GM19240 (cell line): ENCODE measurements around the gene ZFYVE19.
"Not testable (repeated sequence)": the region's sequence is repeated elsewhere in the genome, so short reads cannot be mapped to it uniquely, and the experiment has no call there.

Experiments used
- DNase-seq: peaks from one replicate; pipeline ENCODE4 v3.0.0; 2011; ENCODE audit warnings: low spot score; ENCODE audit not compliant: insufficient read length

The ZFYVE19 gene

DNA sequence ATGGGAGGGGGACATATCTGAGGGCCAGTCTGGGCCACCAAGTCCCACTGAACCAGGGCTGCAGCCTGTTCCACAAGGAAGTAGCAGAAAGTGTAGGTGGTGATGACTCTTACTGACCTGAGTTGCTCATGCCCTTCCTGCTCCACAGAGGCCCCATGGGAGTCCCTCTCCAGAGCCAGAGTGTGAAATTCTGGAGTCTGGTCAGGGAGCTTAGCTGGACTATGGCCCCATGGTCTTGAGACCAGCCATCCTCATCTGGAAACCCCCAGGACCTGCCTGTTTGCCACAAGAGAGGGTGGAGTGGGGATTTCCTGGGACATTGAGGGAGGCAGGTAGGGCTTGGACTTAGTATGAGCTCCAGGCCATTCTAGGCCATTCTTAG lies 39.9 kb downstream of the ZFYVE19 start:
- no peak for DNase-seq

GRCh38 chr15:40847223-40847961 lies 40.5 kb downstream of the ZFYVE19 start:
- DNase-seq, result peak; percentile 71

DNA sequence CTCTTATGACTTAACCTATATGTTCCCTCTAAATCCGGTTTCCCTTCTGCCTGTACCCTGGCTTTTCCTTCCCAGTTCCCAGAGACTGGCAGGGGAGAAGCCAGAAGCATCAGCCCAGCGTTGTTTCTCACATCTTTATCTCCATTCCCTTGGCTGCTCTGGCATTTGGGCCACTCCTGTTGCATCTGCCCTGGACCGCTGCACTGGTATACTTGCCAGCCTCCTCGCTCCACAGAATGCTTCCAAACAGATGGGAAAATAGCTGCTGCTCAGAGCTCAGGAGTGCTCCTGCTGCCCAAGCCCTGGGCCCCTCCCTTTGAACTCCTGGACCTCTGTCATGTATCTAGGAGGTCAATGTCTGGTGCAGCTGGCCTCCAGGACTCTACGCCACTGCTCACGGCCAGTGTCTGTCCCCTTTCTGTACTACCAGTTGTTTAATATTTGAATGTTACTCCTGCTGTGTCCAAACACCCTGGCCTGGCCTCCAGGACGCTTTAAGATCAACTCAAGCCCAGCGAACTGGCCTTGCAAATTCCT lies 43.8 kb downstream of the ZFYVE19 start:
- DNase-seq, result no peak

DNA sequence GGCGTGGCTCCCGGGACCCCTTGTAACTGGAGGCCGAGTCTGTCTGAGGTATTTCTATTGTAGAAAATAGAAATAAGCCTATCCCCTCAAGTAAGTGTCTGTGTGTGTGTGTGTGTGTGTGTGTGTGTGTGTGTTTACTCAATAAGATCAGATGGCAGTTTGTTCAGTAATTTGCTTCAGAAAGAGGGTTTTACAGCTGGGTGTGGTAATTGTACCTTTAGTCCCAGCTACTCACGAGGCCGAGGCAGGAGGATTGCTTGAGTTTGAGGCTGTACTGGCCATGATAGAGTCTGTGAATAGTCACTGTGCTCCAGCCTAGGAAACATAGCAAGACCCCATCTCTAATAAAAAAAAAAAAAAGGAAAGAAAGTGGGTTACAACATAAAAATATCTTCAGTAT lies 45.6 kb downstream of the ZFYVE19 start:
- DNase-seq, result no peak

GRCh38 chr15:40853241-40853890 lies 46.5 kb downstream of the ZFYVE19 start:
- DNase-seq, result no peak

DNA sequence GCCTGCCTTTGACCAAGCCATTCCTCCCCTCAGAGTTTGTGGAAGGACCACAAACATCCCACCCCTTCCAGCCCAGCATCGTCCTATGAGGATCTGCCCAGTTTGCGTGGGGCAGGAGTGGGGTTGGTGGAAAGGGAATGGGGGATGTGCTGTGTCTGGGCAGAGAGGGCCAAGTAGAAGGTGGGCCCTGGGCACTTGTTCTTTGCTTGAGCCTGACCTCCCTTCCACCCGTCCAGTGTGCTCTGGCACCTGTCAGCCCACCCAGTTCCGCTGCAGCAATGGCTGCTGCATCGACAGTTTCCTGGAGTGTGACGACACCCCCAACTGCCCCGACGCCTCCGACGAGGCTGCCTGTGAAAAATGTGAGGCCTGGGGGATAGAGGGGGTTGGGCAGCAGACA lies 47.3 kb downstream of the ZFYVE19 start:
- DNase-seq, result no peak

- no peak for DNase-seq
Measured at GRCh38 chr15:40855706-40856234, 48.9 kb downstream of the ZFYVE19 start.

- no peak for DNase-seq
Measured at GRCh38 chr15:40856746-40857145, 49.9 kb downstream of the ZFYVE19 start.

DNA sequence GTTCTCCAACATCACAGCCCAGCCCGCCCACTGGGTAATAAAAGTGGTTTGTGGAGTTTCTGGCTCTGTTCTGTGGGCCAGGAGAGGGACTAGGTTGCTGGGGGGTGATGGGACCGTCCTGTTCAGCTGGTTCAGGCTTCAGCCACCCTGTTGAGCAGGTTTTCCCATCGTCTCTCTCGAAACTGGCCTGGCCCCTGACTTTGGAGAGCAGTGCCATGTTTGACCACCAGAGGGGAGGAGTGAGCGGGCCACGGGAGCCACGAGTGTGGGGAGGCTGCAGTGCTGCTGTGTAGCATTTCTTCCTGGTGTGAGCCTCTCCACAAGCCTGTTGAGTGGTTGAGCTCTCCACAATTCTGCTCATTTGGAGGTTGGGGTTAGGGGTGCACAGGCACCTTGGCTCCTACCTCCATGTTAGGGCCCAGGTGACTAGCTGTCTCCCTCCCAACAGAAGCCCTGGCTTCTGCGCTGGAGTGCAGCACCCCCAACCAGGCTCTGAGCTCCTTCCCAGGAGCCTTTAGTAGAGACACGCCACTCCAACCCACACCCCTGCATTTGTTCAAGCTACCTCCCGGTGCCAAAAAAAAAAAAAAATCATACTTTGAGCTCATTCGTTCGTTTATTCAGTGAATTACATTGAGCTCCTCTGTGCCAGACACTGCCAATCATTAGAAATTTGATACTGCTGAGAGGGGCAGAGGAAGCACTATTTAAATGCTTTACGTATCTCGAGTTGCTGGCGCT lies 50.9 kb downstream of the ZFYVE19 start:
- DNase-seq, result peak; percentile 85

GRCh38 chr15:40858706-40859105 lies 51.8 kb downstream of the ZFYVE19 start:
- DNase-seq, result no peak

DNA sequence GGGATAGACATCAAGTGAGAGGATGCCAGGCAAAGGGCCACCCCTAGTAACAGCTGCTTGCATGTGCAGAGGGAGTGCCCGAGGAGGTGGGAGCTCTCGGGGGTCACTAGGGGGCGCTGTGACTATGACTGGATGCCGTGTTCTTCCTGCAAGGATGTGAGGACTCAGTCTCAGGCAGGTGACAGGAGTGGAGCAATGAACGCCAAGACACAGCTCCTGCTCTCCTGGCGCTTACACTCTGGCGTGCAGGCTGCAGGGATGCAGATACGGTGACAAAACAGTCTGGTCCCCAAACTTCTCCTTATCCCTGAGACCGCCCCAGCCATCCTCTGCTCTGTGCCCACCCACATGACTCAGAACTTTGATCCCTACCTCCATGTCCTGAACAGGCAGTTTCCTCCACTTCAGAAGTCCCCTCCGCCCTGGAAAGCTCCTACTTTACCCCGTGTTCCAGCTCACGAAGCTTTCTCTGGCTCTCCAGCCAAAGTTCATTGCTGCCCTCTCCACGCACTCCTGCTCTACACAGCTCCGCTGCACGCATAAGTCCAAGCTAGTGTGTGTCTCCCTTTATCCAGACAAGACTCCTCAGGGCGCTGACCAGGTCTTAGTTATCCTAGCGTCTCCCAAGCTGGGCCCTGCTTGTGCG lies 52.4 kb downstream of the ZFYVE19 start:
- DNase-seq, result peak; percentile 95

- DNase-seq, result not testable (repeated sequence)
Measured at GRCh38 chr15:40861147-40861546, 54.3 kb downstream of the ZFYVE19 start.

DNA sequence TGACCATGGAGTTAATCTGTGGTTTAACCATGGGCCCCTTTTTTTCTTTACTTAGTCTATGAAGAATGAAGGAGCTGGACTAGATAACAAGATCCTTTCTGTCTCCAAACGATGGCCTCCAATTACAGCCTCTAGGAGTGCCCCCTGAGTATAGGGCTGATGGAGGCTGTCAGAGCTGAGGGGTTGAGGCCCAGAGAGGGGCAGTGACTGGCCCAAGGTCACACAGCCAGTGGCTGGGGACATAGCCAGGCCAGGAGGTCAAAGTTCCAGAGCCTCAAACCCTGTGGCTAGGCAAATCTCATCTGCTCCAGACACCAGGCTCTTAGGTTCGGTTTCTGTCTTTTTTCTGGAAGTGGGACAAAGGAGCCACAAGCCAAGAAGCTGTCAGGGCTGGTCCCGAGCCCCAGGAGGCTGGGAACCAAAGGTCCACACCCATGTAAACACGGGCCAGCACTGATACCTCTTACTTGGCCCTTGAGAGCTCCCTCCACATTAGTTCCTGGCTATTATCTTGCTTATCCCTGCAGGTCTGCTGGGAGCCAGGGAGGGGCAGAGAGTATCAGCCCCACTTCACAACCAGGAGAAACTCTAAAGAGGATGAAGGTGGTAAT lies 56.9 kb downstream of the ZFYVE19 start:
- DNase-seq, result no peak
